Measurements from ENCODE around the gene SERP2. TPM values are rescaled to one million over a fixed set of nuclear protein-coding genes. Genes with fewer than 3 reads are reported as not detected.

The SERP2 gene
- total and polyA plus RNA-seq, 2 of the 8 experiments (the other 6 are each of a cell fraction or from before 2014, with no cell fraction given): 2.0 to 2.3 TPM

GRCh38 chr13:44379885-44380284, 6.3 kb downstream of the SERP2 start:
- ChIA-PET POLR2A (ENCODE audit: partially characterized antibody) (no interaction called here), CTCF (ENCODE audit: partially characterized antibody) (no interaction called here)
- no peak overlapping the region for H3K18ac ChIP-seq (ENCODE audit: extremely low read depth, low read length)
- no peaks in the 10 kb centered on the region for H3K9me3 ChIP-seq (ENCODE audit: insufficient read depth in 2 of 2, low read depth in 1 of 2, low read length in 1 of 2)
- no peaks in the 10 kb centered on the region for H3K79me1 ChIP-seq (ENCODE audit: low read depth, low read length)
- no peak overlapping the region for H3K4me3 ChIP-seq (ENCODE audit: extremely low read depth in 1 of 4, insufficient read depth in 2 of 4, low read depth in 3 of 4, low read length in 4 of 4)
- no peak overlapping the region for H3K56ac ChIP-seq (replicated peaks; ENCODE audit: insufficient read length, low read depth, low read length)
- no peak overlapping the region for H2BK20ac ChIP-seq (ENCODE audit: low read length)
- no peaks in the 10 kb centered on the region; the same call in 1 of the 2 replicates for H3K23me2 ChIP-seq (ENCODE audit: low read depth, low read length)
- no peaks in the 10 kb centered on the region for H3K27me3 ChIP-seq (replicated peaks in 1 of 4; ENCODE audit: control insufficient read depth in 3 of 4, extremely low read depth in 1 of 4, insufficient read depth in 3 of 4, low read length in 3 of 4)
- no peak overlapping the region for H3K23ac ChIP-seq (ENCODE audit: insufficient read length)
- H3K27ac ChIP-seq (ENCODE audit: low read depth, low read length): no peak overlapping the region
- FAIRE-seq (no peak), DNase-seq (ENCODE audit: low read depth in 1 of 2, low spot score in 2 of 2) (no peak)
- H3K4me1 ChIP-seq (replicated peaks in 1 of 4; ENCODE audit: control insufficient read depth in 3 of 4, insufficient read depth in 4 of 4, low read length in 3 of 4): 0 out of 7 replicates have a peak, but pooled peaks cover 0 to 5% (median 0%) of the 10 kb centered on the region in 4 experiments
- no peaks in the 10 kb centered on the region for H3K36me3 ChIP-seq (ENCODE audit: control insufficient read depth in 2 of 4, insufficient read depth in 4 of 4, low read length in 3 of 4)
- H3K4ac ChIP-seq (replicated peaks; ENCODE audit: insufficient read length, low read depth, low read length): no peak overlapping the region
- no peaks in the 10 kb centered on the region for H4K20me1 ChIP-seq (replicated peaks in 1 of 2; ENCODE audit: control insufficient read depth in 1 of 2, insufficient read depth in 2 of 2, low read length in 2 of 2)
- no peak overlapping the region for H3K14ac ChIP-seq (ENCODE audit: insufficient read length)
- no peak overlapping the region for H2AFZ ChIP-seq (ENCODE audit: low read length)
- no peak overlapping the region for H3K4me2 ChIP-seq (ENCODE audit: insufficient read depth in 1 of 2, low read depth in 2 of 2, low read length in 2 of 2)
- no peak overlapping the region for H2BK5ac ChIP-seq (ENCODE audit: low read depth, low read length)
- 80% methylated on average over 2 of the region's 2 CpGs; no CpG with 5 or more reads in 1 of the 2 experiments for WGBS, 2 experiments (ENCODE audit: extremely low coverage in 1 of 2, insufficient coverage in 1 of 2, insufficient read length in 1 of 2, insufficient replicate concordance in 2 of 2, low coverage in 1 of 2, low lambda C conversion rate in 2 of 2, missing lambda C conversion rate in 1 of 2)
- no peak overlapping the region for H2BK12ac ChIP-seq (ENCODE audit: low read depth, low read length)
- no peak overlapping the region for H4K8ac ChIP-seq (ENCODE audit: extremely low read depth, insufficient read depth, low read length)
- H2AK5ac ChIP-seq (ENCODE audit: low read depth, low read length): no peak overlapping the region
- H2BK120ac ChIP-seq (replicated peaks; ENCODE audit: low read depth, low read length): no peak overlapping the region
- no peak overlapping the region for H4K91ac ChIP-seq (replicated peaks; ENCODE audit: insufficient read length, low read length)
- no peak overlapping the region for H3K9ac ChIP-seq (replicated peaks in 1 of 4; ENCODE audit: extremely low read depth in 1 of 4, low read depth in 3 of 4, low read length in 3 of 4)
- H3K79me2 ChIP-seq (ENCODE audit: control insufficient read depth in 1 of 2, insufficient read depth in 2 of 2, low read length in 2 of 2): no peaks in the 10 kb centered on the region
- H4K5ac ChIP-seq (ENCODE audit: insufficient read length, low read depth, low read length): no peak overlapping the region
- H2BK15ac ChIP-seq (ENCODE audit: low read length): no peak overlapping the region
- TF ChIP-seq HDAC2 (IDR thresholded peaks at IDR 0.05; ENCODE audit: borderline replicate concordance in 1 of 2, low read depth in 2 of 2, low read length in 2 of 2) (no peak), RBBP5 (IDR thresholded peaks at IDR 0.05; ENCODE audit: borderline replicate concordance, low read depth, low read length) (no peak)
